Neural progenitor cell (in vitro differentiated cells): Measurements from ENCODE around the gene TTLL8.

Experiments
- CTCF ChIP-seq: fragments of 200-600 bp; sonication (generic); IDR thresholded peaks from 2 replicates; pipeline ENCODE4 v1.5.1; 2017; ENCODE audit warnings: antibody characterized with exemption, mild to moderate bottlenecking
- EZH2 ChIP-seq: fragments of 200-600 bp; sonication (generic); IDR thresholded peaks from 2 replicates; pipeline ENCODE4 v1.6.1; 2017; ENCODE audit warnings: antibody characterized with exemption, mild to moderate bottlenecking, moderate library complexity
- EZH2phosphoT487 ChIP-seq: fragments of 200-600 bp; sonication (generic); IDR thresholded peaks from 2 replicates; pipeline ENCODE4 v1.6.1; 2017; ENCODE audit warnings: antibody characterized with exemption

- no peak for TF ChIP-seq CTCF
- TF ChIP-seq EZH2phosphoT487: no peak
- TF ChIP-seq EZH2: no peak
Observed at GRCh38 chr22:49997932-49998717, 60.0 kb downstream of the TTLL8 start.
